ENCODE data around the gene DEAF1. TPM values are rescaled to one million over a fixed set of nuclear protein-coding genes. Genes with fewer than 3 reads are reported as not detected.

DEAF1 gene
- total RNA-seq, 2 experiments from 2014 or later: 68.4 to 79.6 TPM

DNA sequence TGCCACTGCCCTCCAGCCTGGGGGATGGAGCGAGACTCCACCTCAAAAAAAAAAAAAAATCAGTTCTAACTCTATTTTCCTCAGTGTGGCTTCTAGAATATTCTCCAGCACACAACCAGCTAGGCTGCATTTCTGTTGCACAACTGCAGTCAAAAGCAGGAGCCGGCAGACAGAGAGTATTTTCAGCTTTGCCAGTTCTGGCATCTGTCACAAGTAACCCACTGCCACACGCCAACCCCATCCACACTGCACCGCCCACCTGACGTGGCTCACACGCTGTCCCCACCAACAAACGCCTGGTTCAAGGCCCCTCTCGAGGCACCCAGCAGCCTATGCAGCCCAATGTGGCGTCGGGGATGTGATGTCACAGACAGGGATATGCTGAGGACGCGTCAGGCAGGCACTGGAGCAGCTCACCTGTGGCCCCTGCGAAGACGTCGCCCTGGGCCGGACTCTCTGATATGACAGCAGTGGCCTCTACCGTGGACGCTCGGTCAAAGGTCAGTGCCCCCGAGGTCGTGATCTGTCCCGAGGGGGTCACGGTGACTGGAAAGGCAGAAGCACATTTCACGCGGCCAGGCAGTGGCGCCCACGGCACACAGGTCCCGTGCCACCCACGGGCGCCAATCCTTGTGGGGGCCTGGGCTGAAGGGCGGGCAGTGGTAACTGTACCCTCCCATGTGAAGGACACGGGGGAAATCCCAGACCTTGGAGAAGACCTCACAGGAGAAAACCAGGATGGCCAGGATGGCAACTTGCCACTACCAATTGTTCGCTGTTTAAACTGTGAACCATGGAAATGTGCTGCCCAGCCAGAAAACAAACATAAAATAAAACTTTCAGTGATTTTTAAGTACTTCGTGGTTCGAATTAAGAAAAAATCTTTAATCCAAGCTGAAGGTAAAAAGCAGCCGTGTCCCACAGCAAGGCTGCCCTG, 15.5 kb downstream of the DEAF1 start:
- H3K4me1 Mint-ChIP-seq (ENCODE audit: low read depth): no peaks in the 10 kb centered on the region
- H3K36me3 Mint-ChIP-seq (ENCODE audit: low read depth): peaks cover 78% of the 10 kb centered on the region
- no peak overlapping the region for H3K27ac Mint-ChIP-seq
- peaks cover 0 to 8% of the 10 kb centered on the region in 2 experiments for H3K9me3 ChIP-seq (ENCODE audit: control insufficient read depth in 1 of 2, insufficient read depth in 1 of 2, low read length in 2 of 2)
- H3K27me3 Mint-ChIP-seq: no peaks in the 10 kb centered on the region
- no peak for DNase-seq
- no peak overlapping the region for H3K4me3 Mint-ChIP-seq
- intact Hi-C loops (cut with DNase I, micrococcal nuclease): no loop called here
- no peak overlapping the region for H3K4me3 ChIP-seq (ENCODE audit: low read length)
- H3K27me3 ChIP-seq (ENCODE audit: control insufficient read depth in 1 of 2, insufficient read depth in 2 of 2, low read length in 2 of 2): no peaks in the 10 kb centered on the region
- TF ChIP-seq, protein P1, sequence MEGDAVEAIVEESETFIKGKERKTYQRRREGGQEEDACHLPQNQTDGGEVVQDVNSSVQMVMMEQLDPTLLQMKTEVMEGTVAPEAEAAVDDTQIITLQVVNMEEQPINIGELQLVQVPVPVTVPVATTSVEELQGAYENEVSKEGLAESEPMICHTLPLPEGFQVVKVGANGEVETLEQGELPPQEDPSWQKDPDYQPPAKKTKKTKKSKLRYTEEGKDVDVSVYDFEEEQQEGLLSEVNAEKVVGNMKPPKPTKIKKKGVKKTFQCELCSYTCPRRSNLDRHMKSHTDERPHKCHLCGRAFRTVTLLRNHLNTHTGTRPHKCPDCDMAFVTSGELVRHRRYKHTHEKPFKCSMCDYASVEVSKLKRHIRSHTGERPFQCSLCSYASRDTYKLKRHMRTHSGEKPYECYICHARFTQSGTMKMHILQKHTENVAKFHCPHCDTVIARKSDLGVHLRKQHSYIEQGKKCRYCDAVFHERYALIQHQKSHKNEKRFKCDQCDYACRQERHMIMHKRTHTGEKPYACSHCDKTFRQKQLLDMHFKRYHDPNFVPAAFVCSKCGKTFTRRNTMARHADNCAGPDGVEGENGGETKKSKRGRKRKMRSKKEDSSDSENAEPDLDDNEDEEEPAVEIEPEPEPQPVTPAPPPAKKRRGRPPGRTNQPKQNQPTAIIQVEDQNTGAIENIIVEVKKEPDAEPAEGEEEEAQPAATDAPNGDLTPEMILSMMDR (IDR thresholded peaks at IDR 0.05): no peak
- no peaks in the 10 kb centered on the region for H3K9me3 Mint-ChIP-seq
- CTCF ChIA-PET: no interaction called here
- no peaks in the 10 kb centered on the region for H3K4me1 ChIP-seq (ENCODE audit: insufficient read depth, low read length)
- H3K36me3 ChIP-seq (ENCODE audit: insufficient read depth, low read length): peaks cover 49% of the 10 kb centered on the region
- POLR2A ChIA-PET: no interaction called here
- no peak for ATAC-seq (ENCODE audit: poor library complexity)
- no peak overlapping the region for H3K27ac ChIP-seq (ENCODE audit: low read depth in 1 of 2, low read length in 2 of 2)

- no peaks in the 10 kb centered on the region for H3K9me3 Mint-ChIP-seq
- intact Hi-C loops (cut with DNase I, micrococcal nuclease): no loop called here
- TF ChIP-seq, protein P1 (IDR thresholded peaks at IDR 0.05): no peak
- H3K4me1 Mint-ChIP-seq (ENCODE audit: low read depth): no peaks in the 10 kb centered on the region
- no peak overlapping the region for H3K27ac Mint-ChIP-seq
- CTCF ChIA-PET: no interaction called here
- H3K27me3 Mint-ChIP-seq: no peaks in the 10 kb centered on the region
- no peak for ATAC-seq (ENCODE audit: poor library complexity)
- H3K27me3 ChIP-seq (ENCODE audit: control insufficient read depth in 1 of 2, insufficient read depth in 2 of 2, low read length in 2 of 2): no peaks in the 10 kb centered on the region
- H3K36me3 ChIP-seq (ENCODE audit: insufficient read depth, low read length): peaks cover 50% of the 10 kb centered on the region
- H3K4me3 ChIP-seq (ENCODE audit: low read length): no peak overlapping the region
- peaks cover 0 to 8% of the 10 kb centered on the region in 2 experiments for H3K9me3 ChIP-seq (ENCODE audit: control insufficient read depth in 1 of 2, insufficient read depth in 1 of 2, low read length in 2 of 2)
- no peak overlapping the region for H3K4me3 Mint-ChIP-seq
- no peaks in the 10 kb centered on the region for H3K4me1 ChIP-seq (ENCODE audit: insufficient read depth, low read length)
- DNase-seq: no peak
- H3K27ac ChIP-seq (ENCODE audit: low read depth in 1 of 2, low read length in 2 of 2): no peak overlapping the region
- peaks cover 77% of the 10 kb centered on the region for H3K36me3 Mint-ChIP-seq (ENCODE audit: low read depth)
- POLR2A ChIA-PET: no interaction called here
These were observed 16.7 kb downstream of the DEAF1 start for GRCh38 chr11:678297-678696.

GRCh38 chr11:674406-674805, 20.6 kb downstream of the DEAF1 start:
- ATAC-seq (ENCODE audit: poor library complexity) (no peak), DNase-seq (no peak)
- POLR2A ChIA-PET: no interaction called here
- Histone ChIP-seq H3K4me1 (ENCODE audit: insufficient read depth, low read length) (no peaks in the 10 kb centered on the region), H3K27me3 (ENCODE audit: control insufficient read depth in 1 of 2, insufficient read depth in 2 of 2, low read length in 2 of 2) (no peaks in the 10 kb centered on the region), H3K4me3 (ENCODE audit: low read length) (no peak overlapping the region), H3K9me3 (ENCODE audit: control insufficient read depth in 1 of 2, insufficient read depth in 1 of 2, low read length in 2 of 2) (no peaks in the 10 kb centered on the region), H3K27ac (ENCODE audit: low read depth in 1 of 2, low read length in 2 of 2) (no peak overlapping the region), H3K36me3 (ENCODE audit: insufficient read depth, low read length) (peaks cover 37% of the 10 kb centered on the region)
- H3K36me3 Mint-ChIP-seq (ENCODE audit: low read depth): peaks cover 44% of the 10 kb centered on the region
- no peaks in the 10 kb centered on the region for H3K4me1 Mint-ChIP-seq (ENCODE audit: low read depth)
- no peaks in the 10 kb centered on the region for H3K9me3 Mint-ChIP-seq
- no peaks in the 10 kb centered on the region for H3K27me3 Mint-ChIP-seq
- intact Hi-C loops (cut with DNase I, micrococcal nuclease): no loop called here
- CTCF ChIA-PET: no interaction called here
- H3K27ac Mint-ChIP-seq: no peak overlapping the region
- TF ChIP-seq, protein P1 (IDR thresholded peaks at IDR 0.05): no peak
- no peak overlapping the region for H3K4me3 Mint-ChIP-seq

All from CD4-positive, alpha-beta T cell (primary cell).